Stomach (tissue), 4 donors: ENCODE measurements around the gene HEPN1.

ENCODE experiments used
- EP300 ChIP-seq: sonication (generic); formaldehyde crosslinking; IDR thresholded peaks from one replicate; pipeline ENCODE4 v1.6.1; 2017; ENCODE audit warnings: antibody characterized with exemption
- POLR2A ChIP-seq, 4 donors: fragments of 450-650 bp; IDR thresholded peaks; one replicate each; pipeline ENCODE4 v1.6.1; 2016; ENCODE audit warnings: antibody characterized with exemption in 4 of 4, control low read depth in 2 of 4, mild to moderate bottlenecking in 1 of 4, moderate library complexity in 1 of 4
- TF ChIP-seq, protein P1 (sequence below), 7 experiments: fragments of 450-650 bp in 4 of 7; fragments of 200-600 bp in 3 of 7; sonication (generic) in 3 of 7; IDR thresholded peaks; one replicate each; pipeline ENCODE4 v1.5.1; 2016 to 2019; ENCODE audit warnings: antibody characterized with exemption in 7 of 7, control low read depth in 2 of 7, mild to moderate bottlenecking in 1 of 7

DNA sequence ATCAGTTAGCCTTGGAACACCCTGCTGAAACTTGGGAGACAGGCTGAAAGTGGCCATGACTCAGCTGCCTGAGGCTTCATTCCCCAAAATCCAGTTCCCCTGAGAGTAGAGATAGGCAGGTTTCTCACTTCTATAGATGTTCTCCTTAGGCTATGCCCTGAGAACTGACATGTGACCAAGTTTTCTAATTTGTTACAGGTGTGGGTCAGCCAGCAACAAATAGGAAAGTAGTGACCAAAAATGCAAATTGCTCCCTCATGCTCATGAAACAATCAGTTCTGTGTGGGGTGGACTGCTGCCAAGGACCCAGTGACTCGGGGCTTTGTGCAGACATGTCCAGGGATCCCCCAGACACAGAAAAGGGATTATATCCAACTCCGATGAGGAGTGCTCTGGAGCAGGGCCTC lies 27.7 kb downstream of the HEPN1 start:
- TF ChIP-seq POLR2A (IDR thresholded peaks at IDR 0.05) (no peak), EP300 (no peak)
- TF ChIP-seq, protein P1, sequence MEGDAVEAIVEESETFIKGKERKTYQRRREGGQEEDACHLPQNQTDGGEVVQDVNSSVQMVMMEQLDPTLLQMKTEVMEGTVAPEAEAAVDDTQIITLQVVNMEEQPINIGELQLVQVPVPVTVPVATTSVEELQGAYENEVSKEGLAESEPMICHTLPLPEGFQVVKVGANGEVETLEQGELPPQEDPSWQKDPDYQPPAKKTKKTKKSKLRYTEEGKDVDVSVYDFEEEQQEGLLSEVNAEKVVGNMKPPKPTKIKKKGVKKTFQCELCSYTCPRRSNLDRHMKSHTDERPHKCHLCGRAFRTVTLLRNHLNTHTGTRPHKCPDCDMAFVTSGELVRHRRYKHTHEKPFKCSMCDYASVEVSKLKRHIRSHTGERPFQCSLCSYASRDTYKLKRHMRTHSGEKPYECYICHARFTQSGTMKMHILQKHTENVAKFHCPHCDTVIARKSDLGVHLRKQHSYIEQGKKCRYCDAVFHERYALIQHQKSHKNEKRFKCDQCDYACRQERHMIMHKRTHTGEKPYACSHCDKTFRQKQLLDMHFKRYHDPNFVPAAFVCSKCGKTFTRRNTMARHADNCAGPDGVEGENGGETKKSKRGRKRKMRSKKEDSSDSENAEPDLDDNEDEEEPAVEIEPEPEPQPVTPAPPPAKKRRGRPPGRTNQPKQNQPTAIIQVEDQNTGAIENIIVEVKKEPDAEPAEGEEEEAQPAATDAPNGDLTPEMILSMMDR (IDR thresholded peaks at IDR 0.05) = no peak
